Right atrium auricular region (tissue), 2 donors: ENCODE results near the gene HSPBAP1. TPM values are rescaled to one million over a fixed set of nuclear protein-coding genes. Genes with fewer than 3 reads are reported as not detected.

Experiments used
- DNase-seq: peaks from one replicate; pipeline ENCODE4 v3.0.0-alpha.2; 2019; ENCODE audit warnings: low spot score
- H3K27ac ChIP-seq, 2 donors: fragments of 200-600 bp; sonication (generic); 1 replicate in 1 of 2; 2 replicates in 1 of 2; pipeline ENCODE4 v1.5.1; 2016 to 2019
- H3K27me3 ChIP-seq, 2 donors: fragments of 200-600 bp; sonication (generic); one replicate each; pipeline versions ENCODE4 v1.5.1 to v1.6.0; 2017 to 2019
- H3K36me3 ChIP-seq: fragments of 200-600 bp; sonication (generic); one replicate; pipeline ENCODE4 v1.5.1; 2016
- H3K4me1 ChIP-seq, 2 donors: fragments of 200-600 bp; sonication (generic); one replicate each; pipeline versions ENCODE4 v1.5.1 to v1.6.0; 2017 to 2019
- H3K4me3 ChIP-seq, 2 donors: fragments of 200-600 bp; sonication (generic); 1 replicate in 1 of 2; 2 replicates in 1 of 2; pipeline ENCODE4 v1.5.1; 2017 to 2019; ENCODE audit warnings: mild to moderate bottlenecking in 1 of 2, moderate library complexity in 1 of 2
- H3K9me3 ChIP-seq, 2 donors: fragments of 200-600 bp; sonication (generic); one replicate each; pipeline ENCODE4 v1.5.1; 2019
- CTCF ChIP-seq, 2 donors: fragments of 200-600 bp; sonication (generic); IDR thresholded peaks; one replicate each; pipeline ENCODE4 v1.5.1; 2019; ENCODE audit warnings: antibody characterized with exemption in 2 of 2
- total RNA-seq, 2 donors: library from RNA; depleted of rRNA; stranded (reverse); fragments of >200 nt; gene quantifications; one replicate each; pipeline ENCODE4 v1.1.0, GENCODE V29; 2016

Gene HSPBAP1
- total RNA-seq, 2 donors from 2014 or later = 3.0 to 4.0 TPM

DNA sequence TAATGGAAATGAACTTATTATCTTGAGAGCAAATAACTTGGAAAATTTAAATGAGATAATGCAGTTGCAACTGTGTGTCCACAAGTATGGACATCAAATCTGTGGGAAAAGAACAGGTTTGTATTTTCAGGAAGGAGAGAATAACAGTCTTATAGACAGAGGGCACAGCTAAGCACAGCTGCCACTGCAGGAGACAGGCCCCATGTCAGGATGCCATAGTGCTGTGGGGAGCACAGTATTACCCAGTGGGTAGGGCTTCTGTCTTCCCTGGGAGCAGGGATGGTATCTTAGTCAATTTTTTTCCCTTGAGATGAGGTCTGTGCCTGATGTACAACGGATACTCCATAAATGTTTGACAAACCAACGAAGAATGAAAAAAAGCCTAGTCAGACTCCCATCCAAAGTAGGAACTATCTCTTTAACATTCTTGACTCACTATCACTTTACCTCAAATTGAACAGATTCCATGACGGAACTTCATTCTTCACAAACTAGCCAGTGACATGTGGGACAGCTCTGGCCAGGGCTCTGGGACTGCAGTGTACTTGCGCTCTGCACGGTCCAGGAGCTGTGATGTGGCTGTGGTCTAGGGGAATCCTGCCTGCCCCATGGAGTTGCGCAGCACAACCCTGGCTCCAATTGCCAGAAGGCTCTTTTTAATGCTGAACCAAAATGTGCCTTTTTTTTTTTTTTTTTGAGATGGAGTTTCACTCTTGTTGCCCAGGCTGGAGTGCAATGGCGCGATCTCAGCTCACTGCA, 64.7 kb downstream of the HSPBAP1 start:
- H3K36me3 ChIP-seq = no peaks in the 10 kb centered on the region
- no peak for DNase-seq

DNA sequence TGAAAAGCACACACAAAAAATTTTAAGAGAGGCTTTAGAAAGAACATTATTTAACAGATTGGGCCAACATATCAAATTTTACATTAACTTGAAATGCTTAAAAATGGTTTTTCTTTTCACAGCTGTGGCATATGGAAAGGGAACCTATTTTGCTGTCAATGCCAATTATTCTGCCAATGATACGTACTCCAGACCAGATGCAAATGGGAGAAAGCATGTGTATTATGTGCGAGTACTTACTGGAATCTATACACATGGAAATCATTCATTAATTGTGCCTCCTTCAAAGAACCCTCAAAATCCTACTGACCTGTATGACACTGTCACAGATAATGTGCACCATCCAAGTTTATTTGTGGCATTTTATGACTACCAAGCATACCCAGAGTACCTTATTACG, 65.4 kb downstream of the HSPBAP1 start:
- no peak for DNase-seq
- no peak overlapping the region for H3K27ac ChIP-seq
- H3K27me3 ChIP-seq = no peaks in the 10 kb centered on the region
- no peaks in the 10 kb centered on the region for H3K4me1 ChIP-seq
- H3K4me3 ChIP-seq = no peak overlapping the region
- H3K9me3 ChIP-seq = no peaks in the 10 kb centered on the region
- no peaks in the 10 kb centered on the region for H3K36me3 ChIP-seq
- no peak for TF ChIP-seq CTCF (IDR thresholded peaks at IDR 0.05)

More for the DNA sequence above, 64.7 kb downstream of the HSPBAP1 start:
- no peaks in the 10 kb centered on the region for H3K27me3 ChIP-seq
- no peak for TF ChIP-seq CTCF (IDR thresholded peaks at IDR 0.05)
- no peak overlapping the region for H3K4me3 ChIP-seq
- no peaks in the 10 kb centered on the region for H3K9me3 ChIP-seq
- H3K4me1 ChIP-seq = no peaks in the 10 kb centered on the region
- H3K27ac ChIP-seq = no peak overlapping the region

GRCh38 chr3:122727766-122728165, 65.9 kb downstream of the HSPBAP1 start:
- H3K27me3 ChIP-seq = no peaks in the 10 kb centered on the region
- no peak overlapping the region for H3K27ac ChIP-seq
- no peaks in the 10 kb centered on the region for H3K4me1 ChIP-seq
- H3K36me3 ChIP-seq = no peaks in the 10 kb centered on the region
- no peak overlapping the region for H3K4me3 ChIP-seq
- no peaks in the 10 kb centered on the region for H3K9me3 ChIP-seq
- no peak for DNase-seq
- TF ChIP-seq CTCF (IDR thresholded peaks at IDR 0.05) = no peak

DNA sequence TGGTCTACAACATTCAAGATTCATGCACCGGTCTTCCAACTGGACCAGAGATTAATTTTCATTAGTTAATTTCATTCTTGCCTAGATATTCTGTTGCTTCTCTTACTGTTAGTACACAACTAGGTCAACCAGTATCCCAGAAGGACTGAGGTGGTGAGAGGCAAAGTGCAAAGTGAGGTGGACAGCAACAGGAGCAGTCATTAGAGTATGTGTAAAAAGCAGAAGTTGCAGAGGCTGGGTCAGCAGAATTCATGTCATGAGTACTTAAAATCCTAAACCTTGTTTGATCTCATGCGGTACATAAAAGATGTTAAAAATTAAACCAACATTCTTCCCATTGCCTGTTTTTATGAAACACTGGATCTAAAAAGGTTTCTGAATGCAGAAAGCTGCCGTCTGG, 66.3 kb downstream of the HSPBAP1 start:
- no peaks in the 10 kb centered on the region for H3K27me3 ChIP-seq
- no peak for TF ChIP-seq CTCF (IDR thresholded peaks at IDR 0.05)
- no peak overlapping the region for H3K27ac ChIP-seq
- DNase-seq = no peak
- no peaks in the 10 kb centered on the region for H3K36me3 ChIP-seq
- no peaks in the 10 kb centered on the region for H3K4me1 ChIP-seq
- no peaks in the 10 kb centered on the region for H3K9me3 ChIP-seq
- H3K4me3 ChIP-seq = no peak overlapping the region

DNA sequence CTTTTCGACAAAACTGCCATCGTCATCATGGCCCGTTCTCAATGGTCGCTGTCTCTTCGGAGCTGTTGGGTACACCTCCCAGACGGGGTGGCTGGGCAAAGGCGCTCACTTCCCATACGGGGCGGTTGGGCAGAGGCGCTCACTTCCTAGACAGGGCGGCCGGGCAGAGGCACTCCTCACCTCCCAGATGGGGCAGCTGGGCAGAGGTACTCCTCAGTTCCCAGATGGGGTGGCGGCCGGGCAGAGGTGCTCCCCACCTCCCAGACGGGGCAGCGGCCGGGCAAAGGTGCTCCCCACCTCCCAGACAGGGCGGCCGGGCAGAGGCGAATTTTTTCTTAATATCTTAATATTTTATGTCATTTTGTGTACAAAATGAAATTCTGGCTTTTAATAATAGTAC, 68.5 kb downstream of the HSPBAP1 start:
- no peak for DNase-seq
- Histone ChIP-seq H3K36me3 (no peaks in the 10 kb centered on the region), H3K9me3 (no peaks in the 10 kb centered on the region), H3K4me3 (no peak overlapping the region), H3K27me3 (no peaks in the 10 kb centered on the region), H3K27ac (no peak overlapping the region), H3K4me1 (no peaks in the 10 kb centered on the region)
- no peak for TF ChIP-seq CTCF (IDR thresholded peaks at IDR 0.05)
